NB4 (cell line): ENCODE data around the gene NUTF2.

Experiments
- MYC ChIP-seq: IDR thresholded peaks from 2 replicates; pipeline ENCODE4 v1.6.1; 2011; ENCODE audit warnings: low read depth, low read length
- POLR2A ChIP-seq: IDR thresholded peaks from 2 replicates; pipeline ENCODE4 v1.6.1; 2011; ENCODE audit warnings: mild to moderate bottlenecking; ENCODE audit not compliant: insufficient read length; ENCODE audit errors: extremely low read depth
- TF ChIP-seq, protein P1 (sequence below): IDR thresholded peaks from one replicate; pipeline ENCODE4 v1.5.1; 2012; ENCODE audit warnings: low read depth, low read length
- TF ChIP-seq, protein P2 (sequence below): IDR thresholded peaks from 2 replicates; pipeline ENCODE4 v1.6.1; 2011; ENCODE audit warnings: low read depth, low read length

DNA sequence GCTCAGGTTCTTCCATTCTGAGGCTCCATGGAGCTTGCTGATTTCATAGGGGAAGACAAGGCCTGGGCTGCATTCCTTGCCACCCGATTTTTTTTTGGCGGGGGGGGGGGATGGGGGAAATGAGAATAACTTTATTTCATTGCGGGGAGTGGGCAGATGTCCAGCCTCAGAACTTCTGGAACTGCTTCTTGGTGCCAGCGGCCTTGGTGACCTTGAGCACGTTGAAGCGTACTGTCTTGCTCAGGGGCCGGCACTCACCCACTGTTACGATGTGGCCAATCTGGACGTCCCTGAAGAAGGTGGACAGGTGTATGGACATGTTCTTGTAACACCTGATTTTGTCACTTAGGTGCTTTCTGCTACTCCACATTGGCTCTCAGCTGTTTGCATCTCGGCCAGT, 9.1 kb downstream of the NUTF2 start:
- no peak for TF ChIP-seq POLR2A
- TF ChIP-seq, protein P1, sequence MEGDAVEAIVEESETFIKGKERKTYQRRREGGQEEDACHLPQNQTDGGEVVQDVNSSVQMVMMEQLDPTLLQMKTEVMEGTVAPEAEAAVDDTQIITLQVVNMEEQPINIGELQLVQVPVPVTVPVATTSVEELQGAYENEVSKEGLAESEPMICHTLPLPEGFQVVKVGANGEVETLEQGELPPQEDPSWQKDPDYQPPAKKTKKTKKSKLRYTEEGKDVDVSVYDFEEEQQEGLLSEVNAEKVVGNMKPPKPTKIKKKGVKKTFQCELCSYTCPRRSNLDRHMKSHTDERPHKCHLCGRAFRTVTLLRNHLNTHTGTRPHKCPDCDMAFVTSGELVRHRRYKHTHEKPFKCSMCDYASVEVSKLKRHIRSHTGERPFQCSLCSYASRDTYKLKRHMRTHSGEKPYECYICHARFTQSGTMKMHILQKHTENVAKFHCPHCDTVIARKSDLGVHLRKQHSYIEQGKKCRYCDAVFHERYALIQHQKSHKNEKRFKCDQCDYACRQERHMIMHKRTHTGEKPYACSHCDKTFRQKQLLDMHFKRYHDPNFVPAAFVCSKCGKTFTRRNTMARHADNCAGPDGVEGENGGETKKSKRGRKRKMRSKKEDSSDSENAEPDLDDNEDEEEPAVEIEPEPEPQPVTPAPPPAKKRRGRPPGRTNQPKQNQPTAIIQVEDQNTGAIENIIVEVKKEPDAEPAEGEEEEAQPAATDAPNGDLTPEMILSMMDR: no peak
- TF ChIP-seq, protein P2, sequence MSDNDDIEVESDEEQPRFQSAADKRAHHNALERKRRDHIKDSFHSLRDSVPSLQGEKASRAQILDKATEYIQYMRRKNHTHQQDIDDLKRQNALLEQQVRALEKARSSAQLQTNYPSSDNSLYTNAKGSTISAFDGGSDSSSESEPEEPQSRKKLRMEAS: no peak
- TF ChIP-seq MYC: no peak
